Body of pancreas (tissue), 4 donors: ENCODE measurements around the gene BACH1. TPM values are rescaled to one million over a fixed set of nuclear protein-coding genes. Genes with fewer than 3 reads are reported as not detected.

Source experiments
- ATAC-seq: fragments of 150-250 bp; one replicate; pipeline ENCODE4 v1.9.1; 2016
- DNase-seq, 4 donors: peaks; one replicate each; pipeline ENCODE4 v3.0.0-alpha.2; 2019
- H3K27ac ChIP-seq, 4 donors: fragments of 200-600 bp; sonication (generic); 1 replicate in 3 of 4; 2 replicates in 1 of 4; pipeline versions ENCODE4 v1.5.1 to v1.6.1; 2016 to 2019; ENCODE audit warnings: mild to moderate bottlenecking in 1 of 4, mixed read lengths in 1 of 4, moderate library complexity in 1 of 4
- H3K27me3 ChIP-seq, 2 donors: fragments of 200-600 bp; sonication (generic); one replicate each; pipeline ENCODE4 v1.6.0; 2016; ENCODE audit warnings: mild to moderate bottlenecking in 1 of 2
- H3K36me3 ChIP-seq, 2 donors: fragments of 200-600 bp; sonication (generic); replicated peaks in 1 of 2; 2 replicates each; pipeline ENCODE4 v1.5.1; 2016; ENCODE audit warnings: low read depth in 2 of 2; ENCODE audit not compliant: insufficient read depth in 1 of 2
- H3K4me1 ChIP-seq: fragments of 200-600 bp; sonication (generic); one replicate; pipeline ENCODE4 v1.6.0; 2016
- H3K4me3 ChIP-seq, 2 donors: fragments of 200-600 bp; sonication (generic); 1 replicate in 1 of 2; 2 replicates in 1 of 2; pipeline ENCODE4 v1.5.1; 2016 to 2019
- H3K9me3 ChIP-seq, 3 donors: fragments of 200-600 bp; sonication (generic); 1 replicate in 2 of 3; 2 replicates in 1 of 3; pipeline ENCODE4 v1.5.1; 2016
- POLR2A ChIP-seq, 3 donors: fragments of 450-650 bp; IDR thresholded peaks; one replicate each; pipeline ENCODE4 v1.6.1; 2016; ENCODE audit warnings: antibody characterized with exemption in 3 of 3, mild to moderate bottlenecking in 2 of 3
- WGBS, 2 donors: methylation state at CpG; one replicate each; pipeline ENCODE4 v1.1.5; 2017; 5-methylcytosine and 5-hydroxymethylcytosine counted together
- intact Hi-C: fragments of 100-400 bp; cut with DNase I; formaldehyde crosslinking; loops from one replicate; pipeline ENCODE4 v1.15.1; 2023
- total RNA-seq, 2 donors: library from RNA; depleted of rRNA; stranded (reverse); fragments of >200 nt; gene quantifications; one replicate each; pipeline ENCODE4 v1.1.0, GENCODE V29; 2016
- TF ChIP-seq, protein P1 (sequence below), 7 experiments: fragments of 450-650 bp in 4 of 7; fragments of 200-600 bp in 3 of 7; sonication (generic) in 3 of 7; IDR thresholded peaks; one replicate each; pipeline ENCODE4 v1.5.1; 2016 to 2019; ENCODE audit warnings: antibody characterized with exemption in 7 of 7

The BACH1 gene
- total RNA-seq, 2 donors from 2014 or later, result 28.5 to 29.7 TPM

DNA sequence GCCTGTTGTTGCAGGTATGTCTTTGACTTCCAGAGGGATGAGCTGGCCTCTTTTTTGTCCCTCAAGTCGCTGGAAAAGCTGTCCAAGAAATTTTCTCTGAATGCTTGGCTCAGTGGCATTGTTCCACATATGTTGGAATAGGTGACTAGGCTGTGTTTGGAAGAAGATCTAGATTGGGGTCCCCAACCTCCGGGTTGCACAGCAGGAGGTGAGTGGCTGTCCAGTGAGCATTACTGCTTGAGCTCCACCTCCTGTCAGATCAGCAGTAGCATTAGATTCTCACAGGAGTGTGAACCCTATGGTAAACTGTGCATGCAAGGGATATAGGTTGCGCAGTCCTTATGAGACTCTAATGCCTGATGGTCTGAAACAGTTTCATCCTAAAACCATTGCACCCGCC is 18.1 kb downstream of the BACH1 start:
- no peak for DNase-seq
- intact Hi-C loops, result no loop called here
- 84 to 92% methylated on average over 4 of the region's 4 CpGs for WGBS, 2 donors
- Histone ChIP-seq H3K36me3 (no peaks in the 10 kb centered on the region), H3K27me3 (no peaks in the 10 kb centered on the region), H3K9me3 (no peaks in the 10 kb centered on the region), H3K4me1 (peaks cover 61% of the 10 kb centered on the region), H3K4me3 (no peak overlapping the region), H3K27ac (no peak overlapping the region)
- no peak for ATAC-seq
- TF ChIP-seq POLR2A (IDR thresholded peaks at IDR 0.05), result no peak
- TF ChIP-seq, protein P1, sequence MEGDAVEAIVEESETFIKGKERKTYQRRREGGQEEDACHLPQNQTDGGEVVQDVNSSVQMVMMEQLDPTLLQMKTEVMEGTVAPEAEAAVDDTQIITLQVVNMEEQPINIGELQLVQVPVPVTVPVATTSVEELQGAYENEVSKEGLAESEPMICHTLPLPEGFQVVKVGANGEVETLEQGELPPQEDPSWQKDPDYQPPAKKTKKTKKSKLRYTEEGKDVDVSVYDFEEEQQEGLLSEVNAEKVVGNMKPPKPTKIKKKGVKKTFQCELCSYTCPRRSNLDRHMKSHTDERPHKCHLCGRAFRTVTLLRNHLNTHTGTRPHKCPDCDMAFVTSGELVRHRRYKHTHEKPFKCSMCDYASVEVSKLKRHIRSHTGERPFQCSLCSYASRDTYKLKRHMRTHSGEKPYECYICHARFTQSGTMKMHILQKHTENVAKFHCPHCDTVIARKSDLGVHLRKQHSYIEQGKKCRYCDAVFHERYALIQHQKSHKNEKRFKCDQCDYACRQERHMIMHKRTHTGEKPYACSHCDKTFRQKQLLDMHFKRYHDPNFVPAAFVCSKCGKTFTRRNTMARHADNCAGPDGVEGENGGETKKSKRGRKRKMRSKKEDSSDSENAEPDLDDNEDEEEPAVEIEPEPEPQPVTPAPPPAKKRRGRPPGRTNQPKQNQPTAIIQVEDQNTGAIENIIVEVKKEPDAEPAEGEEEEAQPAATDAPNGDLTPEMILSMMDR (IDR thresholded peaks at IDR 0.05), result no peak

DNA sequence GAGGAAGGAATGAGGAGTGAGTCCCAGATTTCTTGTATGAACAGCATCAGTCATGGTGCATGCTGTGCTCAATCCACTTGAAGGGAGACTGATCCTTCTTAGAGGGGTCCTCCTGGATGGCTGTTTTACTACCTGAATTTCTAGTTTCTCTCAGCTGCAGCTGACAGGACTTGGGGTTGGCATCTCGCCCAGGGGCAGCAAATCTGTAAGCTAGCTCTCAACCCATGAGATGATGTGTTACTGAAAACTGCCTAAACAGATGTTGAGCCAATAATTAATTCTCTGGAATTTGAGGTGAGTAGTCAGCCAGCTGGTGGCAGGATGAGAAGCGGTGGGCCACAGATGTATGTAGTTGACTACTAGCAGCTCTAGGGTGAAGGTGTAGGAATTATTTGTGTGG is 19.6 kb downstream of the BACH1 start:
- H3K4me3 ChIP-seq, result no peak overlapping the region
- H3K36me3 ChIP-seq, result no peaks in the 10 kb centered on the region
- H3K9me3 ChIP-seq, result no peaks in the 10 kb centered on the region
- peak; percentile 23 to 72 (median 54) for DNase-seq
- intact Hi-C loops, result no loop called here
- H3K4me1 ChIP-seq, result peaks cover 62% of the 10 kb centered on the region
- H3K27me3 ChIP-seq, result no peaks in the 10 kb centered on the region
- ATAC-seq, result peak; percentile 41
- TF ChIP-seq, protein P1 (IDR thresholded peaks at IDR 0.05), result no peak
- TF ChIP-seq POLR2A (IDR thresholded peaks at IDR 0.05), result no peak
- 34 to 53% methylated on average over 2 of the region's 2 CpGs for WGBS, 2 donors
- no peak overlapping the region for H3K27ac ChIP-seq

DNA sequence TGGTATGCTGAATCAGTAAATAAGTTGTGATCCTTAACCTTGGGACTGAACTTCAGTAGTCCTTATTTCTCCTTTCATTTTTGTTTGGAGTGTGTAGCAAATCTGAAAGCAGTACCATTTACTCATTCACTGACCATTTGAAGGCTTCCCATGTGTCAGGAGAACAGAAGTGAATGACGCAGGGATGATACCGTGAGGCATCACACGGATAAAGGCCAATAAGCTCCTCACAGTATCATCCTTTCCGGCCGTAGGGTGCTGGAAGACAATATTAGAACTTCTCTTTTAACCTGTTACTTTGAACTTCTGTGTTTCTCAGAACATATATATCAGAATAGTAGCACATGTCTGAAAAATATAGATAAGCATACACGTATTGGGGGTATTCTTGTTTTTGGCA is 21.3 kb downstream of the BACH1 start:
- TF ChIP-seq, protein P1 (IDR thresholded peaks at IDR 0.05), result no peak
- no peak for TF ChIP-seq POLR2A (IDR thresholded peaks at IDR 0.05)
- intact Hi-C loops, result no loop called here
- 81 to 87% methylated on average over 6 of the region's 6 CpGs for WGBS, 2 donors
- Histone ChIP-seq H3K4me3 (no peak overlapping the region), H3K9me3 (no peaks in the 10 kb centered on the region), H3K36me3 (no peaks in the 10 kb centered on the region), H3K4me1 (peaks cover 46% of the 10 kb centered on the region), H3K27ac (no peak overlapping the region), H3K27me3 (no peaks in the 10 kb centered on the region)
- ATAC-seq, result no peak
- DNase-seq, result no peak

DNA sequence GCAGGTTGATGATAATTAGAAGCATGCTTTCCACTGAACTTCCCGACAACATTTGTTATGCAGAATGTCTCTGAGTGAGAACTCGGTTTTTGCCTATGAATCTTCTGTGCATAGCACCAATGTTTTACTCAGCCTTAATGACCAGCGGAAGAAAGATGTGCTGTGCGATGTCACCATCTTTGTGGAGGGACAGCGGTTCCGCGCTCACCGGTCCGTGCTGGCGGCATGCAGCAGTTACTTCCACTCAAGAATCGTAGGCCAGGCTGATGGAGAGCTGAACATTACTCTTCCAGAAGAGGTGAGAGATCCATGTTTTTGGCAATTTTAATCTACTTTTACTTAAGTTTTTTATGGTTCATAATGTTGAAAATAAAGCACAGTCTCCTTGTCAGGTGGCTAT is 22.5 kb downstream of the BACH1 start:
- intact Hi-C loops, result no loop called here
- ATAC-seq, result no peak
- Histone ChIP-seq H3K4me1 (peaks cover 38% of the 10 kb centered on the region), H3K27me3 (no peaks in the 10 kb centered on the region), H3K4me3 (no peak overlapping the region), H3K36me3 (peaks cover 1 to 2% of the 10 kb centered on the region in 2 donors), H3K9me3 (no peaks in the 10 kb centered on the region), H3K27ac (no peak overlapping the region)
- WGBS, 2 donors, result 96 to 98% methylated on average over 11 of the region's 11 CpGs
- TF ChIP-seq, protein P1 (IDR thresholded peaks at IDR 0.05), result no peak
- no peak for TF ChIP-seq POLR2A (IDR thresholded peaks at IDR 0.05)
- DNase-seq, result no peak
